Fibroblast of lung (primary cell): Measurements from ENCODE around the gene CDIP1. TPM values are rescaled to one million over a fixed set of nuclear protein-coding genes. Genes with fewer than 3 reads are reported as not detected.

Source experiments
- DNase-seq, 2 donors: peaks; one replicate each; pipeline versions ENCODE4 v3.0.0 to v3.0.0-alpha.2; 2010; ENCODE audit warnings: low read depth in 2 of 2
- H2AFZ ChIP-seq: 2 replicates; pipeline ENCODE4 v1.5.1; 2012; ENCODE audit warnings: low read length, control low read depth, inconsistent platforms
- H3K27ac ChIP-seq: 2 replicates; pipeline ENCODE4 v1.5.1; 2011; ENCODE audit warnings: low read length, control low read depth; ENCODE audit not compliant: insufficient read depth
- H3K27me3 ChIP-seq: 2 replicates; pipeline ENCODE4 v1.5.1; 2011; ENCODE audit warnings: mild to moderate bottlenecking, low read length; ENCODE audit not compliant: control insufficient read depth, insufficient read depth
- H3K36me3 ChIP-seq: 2 replicates; pipeline ENCODE4 v1.5.1; 2011; ENCODE audit warnings: low read length; ENCODE audit not compliant: control insufficient read depth, insufficient read depth
- H3K4me1 ChIP-seq: 2 replicates; pipeline ENCODE4 v1.5.1; 2011; ENCODE audit warnings: low read length; ENCODE audit not compliant: control insufficient read depth, insufficient read depth; ENCODE audit errors: extremely low read depth
- H3K4me2 ChIP-seq: 2 replicates; pipeline ENCODE4 v1.5.1; 2011; ENCODE audit warnings: low read length, control low read depth; ENCODE audit not compliant: insufficient read depth; ENCODE audit errors: extremely low read depth
- H3K4me3 ChIP-seq, 4 experiments: fragments of 200-600 bp in 1 of 4; sonication (generic) in 1 of 4; replicated peaks in 1 of 4; 2 replicates each; pipeline ENCODE4 v1.5.1; 2011 to 2016; ENCODE audit warnings: low read length in 4 of 4, low read depth in 3 of 4, mild to moderate bottlenecking in 3 of 4, control low read depth in 2 of 4, inconsistent platforms in 1 of 4, mixed read lengths in 1 of 4; ENCODE audit not compliant: insufficient read depth in 1 of 4; ENCODE audit errors: control extremely low read depth in 1 of 4
- H3K79me2 ChIP-seq: 2 replicates; pipeline ENCODE4 v1.5.1; 2012; ENCODE audit warnings: mild to moderate bottlenecking, low read length, inconsistent platforms; ENCODE audit not compliant: control insufficient read depth, insufficient read depth
- H3K9ac ChIP-seq: 2 replicates; pipeline ENCODE4 v1.5.1; 2011; ENCODE audit warnings: mild to moderate bottlenecking, low read length, control low read depth; ENCODE audit not compliant: insufficient read depth
- H3K9me3 ChIP-seq: 2 replicates; pipeline ENCODE4 v1.5.1; 2012; ENCODE audit warnings: low read depth, low read length; ENCODE audit not compliant: control insufficient read depth, insufficient read depth
- H4K20me1 ChIP-seq: 2 replicates; pipeline ENCODE4 v1.5.1; 2011; ENCODE audit warnings: low read length; ENCODE audit not compliant: control insufficient read depth, insufficient read depth; ENCODE audit errors: extremely low read depth
- EZH2 ChIP-seq: IDR thresholded peaks from 2 replicates; pipeline ENCODE4 v1.5.1; 2012; ENCODE audit warnings: low read length, control low read depth, mild to moderate bottlenecking; ENCODE audit errors: missing control alignments
- polyA plus RNA-seq, 2 donors: library from polyadenylated mRNA; depleted of rRNA in 1 of 2; stranded (reverse) in 1 of 2; unstranded in 1 of 2; fragments of >200 nt; gene quantifications; 2 replicates each; pipeline ENCODE4 v1.2.1, GENCODE V29; 2011 to 2012; ENCODE audit warnings: missing spikeins in 1 of 2
- total RNA-seq: library from RNA; depleted of rRNA; stranded (reverse); fragments of >200 nt; gene quantifications from 2 replicates; pipeline ENCODE4 v1.2.1, GENCODE V29; 2014
- TF ChIP-seq, protein P1 (sequence below), 2 donors: IDR thresholded peaks in 1 of 2; conservative IDR thresholded peaks in 1 of 2; 1 replicate in 1 of 2; 2 replicates in 1 of 2; pipeline ENCODE4 v1.5.1; 2011 to 2012; ENCODE audit warnings: low read length in 2 of 2, control low read depth in 1 of 2, inconsistent platforms in 1 of 2, low read depth in 1 of 2, mild to moderate bottlenecking in 1 of 2

The CDIP1 gene
- total and polyA plus RNA-seq, 2 donors (not counting 1 experiment from before 2014, with no cell fraction given) = 6.3 to 12.2 TPM

DNA sequence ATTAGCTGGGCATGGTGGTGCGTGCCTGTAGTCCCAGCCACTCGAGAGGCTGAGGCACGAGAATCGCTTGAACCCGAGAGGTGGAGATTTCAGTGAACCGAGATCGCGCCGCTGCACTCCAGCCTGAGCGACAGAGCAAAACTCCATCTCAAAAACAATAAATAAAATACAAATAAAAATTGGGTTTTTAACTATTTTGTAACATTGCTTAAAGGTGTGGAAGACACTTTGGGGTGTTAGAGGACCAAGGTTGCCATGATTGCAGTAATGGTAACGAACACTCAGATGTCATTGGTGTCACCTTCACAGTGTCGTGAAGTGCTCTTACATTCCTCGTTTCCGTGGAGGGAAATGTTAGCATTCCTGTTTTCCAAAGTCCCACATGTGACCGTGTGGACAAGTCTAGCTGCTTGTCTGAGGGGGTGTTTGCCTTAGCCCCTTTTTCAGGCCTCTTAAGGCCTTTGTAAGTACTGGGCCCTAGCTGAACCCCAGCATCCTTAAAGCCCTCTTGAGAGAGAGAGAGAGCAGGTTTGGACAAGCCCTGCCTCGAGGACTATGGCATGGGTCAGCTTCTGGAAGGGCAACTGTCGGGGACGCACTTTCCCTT is 26.2 kb upstream of the CDIP1 start:
- H3K9me3 ChIP-seq = no peaks in the 10 kb centered on the region
- H3K79me2 ChIP-seq = no peaks in the 10 kb centered on the region
- no peaks in the 10 kb centered on the region for H3K36me3 ChIP-seq
- H3K9ac ChIP-seq = no peak overlapping the region
- TF ChIP-seq, protein P1, sequence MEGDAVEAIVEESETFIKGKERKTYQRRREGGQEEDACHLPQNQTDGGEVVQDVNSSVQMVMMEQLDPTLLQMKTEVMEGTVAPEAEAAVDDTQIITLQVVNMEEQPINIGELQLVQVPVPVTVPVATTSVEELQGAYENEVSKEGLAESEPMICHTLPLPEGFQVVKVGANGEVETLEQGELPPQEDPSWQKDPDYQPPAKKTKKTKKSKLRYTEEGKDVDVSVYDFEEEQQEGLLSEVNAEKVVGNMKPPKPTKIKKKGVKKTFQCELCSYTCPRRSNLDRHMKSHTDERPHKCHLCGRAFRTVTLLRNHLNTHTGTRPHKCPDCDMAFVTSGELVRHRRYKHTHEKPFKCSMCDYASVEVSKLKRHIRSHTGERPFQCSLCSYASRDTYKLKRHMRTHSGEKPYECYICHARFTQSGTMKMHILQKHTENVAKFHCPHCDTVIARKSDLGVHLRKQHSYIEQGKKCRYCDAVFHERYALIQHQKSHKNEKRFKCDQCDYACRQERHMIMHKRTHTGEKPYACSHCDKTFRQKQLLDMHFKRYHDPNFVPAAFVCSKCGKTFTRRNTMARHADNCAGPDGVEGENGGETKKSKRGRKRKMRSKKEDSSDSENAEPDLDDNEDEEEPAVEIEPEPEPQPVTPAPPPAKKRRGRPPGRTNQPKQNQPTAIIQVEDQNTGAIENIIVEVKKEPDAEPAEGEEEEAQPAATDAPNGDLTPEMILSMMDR (conservative IDR thresholded peaks at IDR 0.05 in 1 of 2, IDR thresholded peaks at IDR 0.05 in 1 of 2; ENCODE audit: low read depth in 1 of 2, low read length in 2 of 2) = no peak
- no peak for TF ChIP-seq EZH2
- no peak overlapping the region for H3K4me2 ChIP-seq
- no peaks in the 10 kb centered on the region for H4K20me1 ChIP-seq
- H2AFZ ChIP-seq = no peak overlapping the region
- H3K4me3 ChIP-seq = no peak overlapping the region
- no peak overlapping the region for H3K27ac ChIP-seq
- H3K27me3 ChIP-seq = peaks cover 10% of the 10 kb centered on the region
- no peak for DNase-seq
- no peaks in the 10 kb centered on the region for H3K4me1 ChIP-seq

DNA sequence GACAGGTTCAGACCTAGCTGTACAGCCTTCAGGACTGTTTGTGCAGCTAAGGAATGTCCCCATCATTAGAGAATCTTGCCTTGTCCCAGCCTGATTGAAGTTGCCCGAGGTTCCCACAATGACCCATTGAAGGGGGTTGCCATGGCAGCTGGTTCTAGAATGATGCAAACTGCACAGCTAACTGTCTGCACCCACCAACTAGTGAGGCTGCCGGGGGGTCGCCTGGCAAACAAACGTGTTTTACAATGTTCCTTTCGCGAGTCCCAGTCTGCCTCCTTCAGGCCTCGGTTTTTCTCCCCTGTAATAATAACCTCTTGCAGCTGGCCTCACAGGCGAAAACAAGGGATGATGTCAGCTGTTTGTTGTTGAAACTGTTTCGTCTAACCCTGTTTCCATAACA is 23.0 kb upstream of the CDIP1 start:
- no peak for TF ChIP-seq EZH2
- TF ChIP-seq, protein P1 (conservative IDR thresholded peaks at IDR 0.05 in 1 of 2, IDR thresholded peaks at IDR 0.05 in 1 of 2; ENCODE audit: low read depth in 1 of 2, low read length in 2 of 2) = no peak
- Histone ChIP-seq H3K79me2 (no peaks in the 10 kb centered on the region), H2AFZ (no peak overlapping the region), H3K9ac (no peak overlapping the region), H4K20me1 (no peaks in the 10 kb centered on the region), H3K9me3 (no peaks in the 10 kb centered on the region), H3K4me2 (no peak overlapping the region), H3K27me3 (peaks cover 10% of the 10 kb centered on the region), H3K4me1 (no peaks in the 10 kb centered on the region), H3K4me3 (no peak overlapping the region), H3K27ac (no peak overlapping the region), H3K36me3 (no peaks in the 10 kb centered on the region)
- no peak for DNase-seq

DNA sequence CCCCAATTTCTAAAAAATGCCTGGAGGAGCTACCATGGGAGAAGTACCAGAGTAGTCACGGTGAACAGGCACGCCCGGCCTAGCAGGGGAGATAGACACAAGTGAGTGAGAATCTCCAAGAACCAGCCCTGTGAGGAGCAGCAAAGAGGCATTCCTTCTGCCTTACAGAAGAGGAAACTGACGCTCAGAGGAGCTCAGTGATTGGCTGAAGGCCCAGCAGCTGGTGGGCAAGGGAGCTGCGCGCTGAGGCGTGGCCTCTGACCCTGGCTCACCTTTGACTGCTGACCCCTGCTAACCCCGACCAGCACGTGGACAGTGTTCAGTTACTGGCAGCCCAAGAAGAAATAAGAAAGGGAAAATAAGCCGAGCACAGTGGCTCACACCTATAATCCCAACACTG is 19.4 kb upstream of the CDIP1 start:
- TF ChIP-seq, protein P1 (conservative IDR thresholded peaks at IDR 0.05 in 1 of 2, IDR thresholded peaks at IDR 0.05 in 1 of 2; ENCODE audit: low read depth in 1 of 2, low read length in 2 of 2) = no peak
- no peak for TF ChIP-seq EZH2
- no peak for DNase-seq
- H3K79me2 ChIP-seq = no peaks in the 10 kb centered on the region
- no peaks in the 10 kb centered on the region for H3K9me3 ChIP-seq
- no peak overlapping the region for H3K4me3 ChIP-seq
- no peak overlapping the region for H3K27ac ChIP-seq
- H3K4me1 ChIP-seq = no peaks in the 10 kb centered on the region
- H4K20me1 ChIP-seq = no peaks in the 10 kb centered on the region
- H3K4me2 ChIP-seq = no peak overlapping the region
- H3K36me3 ChIP-seq = no peaks in the 10 kb centered on the region
- no peak overlapping the region for H2AFZ ChIP-seq
- no peak overlapping the region for H3K9ac ChIP-seq
- H3K27me3 ChIP-seq = peaks cover 14% of the 10 kb centered on the region
